Mucosa of descending colon (tissue), 3 donors: ENCODE data around the gene RAP1GAP. TPM values are rescaled to one million over a fixed set of nuclear protein-coding genes. Genes with fewer than 3 reads are reported as not detected.

Experiments used
- ATAC-seq: fragments of 200-7000 bp; cut with Tn5 transposase; one replicate; pipeline ENCODE4 v1.9.1; 2020; ENCODE audit warnings: mild to moderate bottlenecking, moderate library complexity
- DNase-seq, 3 donors: peaks; one replicate each; pipeline ENCODE4 v3.0.0-alpha.2; 2020
- H3K36me3 ChIP-seq: fragments of 200-600 bp; one replicate; pipeline ENCODE4 v1.8.0; 2021; ENCODE audit warnings: low read depth, mild to moderate bottlenecking
- H3K4me1 ChIP-seq: fragments of 200-600 bp; one replicate; pipeline ENCODE4 v1.8.0; 2021; ENCODE audit warnings: low read depth, mild to moderate bottlenecking
- H3K4me3 ChIP-seq: fragments of 200-600 bp; one replicate; pipeline ENCODE4 v1.8.0; 2021; ENCODE audit warnings: mild to moderate bottlenecking
- H3K9me3 ChIP-seq: fragments of 200-600 bp; one replicate; pipeline ENCODE4 v1.8.0; 2021; ENCODE audit warnings: mild to moderate bottlenecking
- CTCF ChIP-seq: fragments of 200-600 bp; IDR thresholded peaks from one replicate; pipeline ENCODE4 v1.8.0; 2022; ENCODE audit warnings: antibody characterized with exemption, mild to moderate bottlenecking
- intact Hi-C, 2 donors: fragments of 100-400 bp; cut with DNase I in 1 of 2; cut with micrococcal nuclease in 1 of 2; formaldehyde crosslinking; loops; one replicate each; pipeline versions ENCODE4 v1.11.0 to v1.11.1; 2022; cut with DNase I, micrococcal nuclease
- total RNA-seq, 3 donors: library from RNA; stranded (reverse); fragmentation: NEBNext Ultra II Directional in 2 of 3; extraction: Animal tissue kit (Norgen Biotek cat#: 25700) in 2 of 3; gene quantifications; one replicate each; pipeline versions ENCODE4 v1.2.1 to v1.2.4, GENCODE V29; 2021 to 2023
- donor health status: DM: no; HTN: no; CAD: no; lungs with moderate emphysema.
- donor health status: DM: no; HTN: no; CAD: no.
- donor health status: DM: no; HTN: yes; CAD: no.

Gene RAP1GAP
- total RNA-seq, 3 donors from 2014 or later, result 15.7 to 59.6 (median 43.0) TPM

GRCh38 chr1:21617126-21617738, 51.9 kb downstream of the RAP1GAP start:
- no peak for ATAC-seq
- no peak for DNase-seq
- Histone ChIP-seq H3K4me3 (no peak overlapping the region), H3K9me3 (no peaks in the 10 kb centered on the region), H3K36me3 (no peaks in the 10 kb centered on the region), H3K4me1 (peaks cover 11% of the 10 kb centered on the region)
- TF ChIP-seq CTCF, result no peak
- intact Hi-C loops, result no loop called here

GRCh38 chr1:21616372-21616771, 52.8 kb downstream of the RAP1GAP start:
- no peaks in the 10 kb centered on the region for H3K9me3 ChIP-seq
- intact Hi-C loops, result no loop called here
- H3K4me3 ChIP-seq, result no peak overlapping the region
- H3K36me3 ChIP-seq, result no peaks in the 10 kb centered on the region
- ATAC-seq (no peak), DNase-seq (no peak)
- peaks cover 6% of the 10 kb centered on the region for H3K4me1 ChIP-seq
- no peak for TF ChIP-seq CTCF

GRCh38 chr1:21614419-21615115, 54.6 kb downstream of the RAP1GAP start:
- intact Hi-C loops, result no loop called here
- no peak for TF ChIP-seq CTCF
- Histone ChIP-seq H3K4me1 (peaks cover 6% of the 10 kb centered on the region), H3K4me3 (no peak overlapping the region), H3K36me3 (no peaks in the 10 kb centered on the region), H3K9me3 (no peaks in the 10 kb centered on the region)
- peak; percentile 82 for ATAC-seq
- DNase-seq, result peak; percentile 63 to 68 (median 67)

- ATAC-seq (no peak), DNase-seq (no peak)
- H3K36me3 ChIP-seq, result no peaks in the 10 kb centered on the region
- peaks cover 6% of the 10 kb centered on the region for H3K4me1 ChIP-seq
- no peaks in the 10 kb centered on the region for H3K9me3 ChIP-seq
- TF ChIP-seq CTCF, result no peak
- intact Hi-C loops, result no loop called here
- no peak overlapping the region for H3K4me3 ChIP-seq
These were observed 55.9 kb downstream of the RAP1GAP start for GRCh38 chr1:21613072-21613867.

GRCh38 chr1:21612057-21612456, 57.1 kb downstream of the RAP1GAP start:
- no peak for DNase-seq
- no peak for ATAC-seq
- intact Hi-C loops, result no loop called here
- peaks cover 6% of the 10 kb centered on the region for H3K4me1 ChIP-seq
- H3K36me3 ChIP-seq, result no peaks in the 10 kb centered on the region
- no peak for TF ChIP-seq CTCF
- H3K9me3 ChIP-seq, result no peaks in the 10 kb centered on the region
- no peak overlapping the region for H3K4me3 ChIP-seq
